GM19043 (cell line): ENCODE data around the gene PRSS36.
"Not testable (repeated sequence)": the region's sequence is repeated elsewhere in the genome, so short reads cannot be mapped to it uniquely, and the experiment has no call there.

Experiments used
- ATAC-seq: cut with Tn5 transposase; IDR thresholded peaks from one replicate; pipeline ENCODE4 v1.9.1; 2021; ENCODE audit warnings: low read depth; ENCODE audit not compliant: unreplicated experiment

The PRSS36 gene

GRCh38 chr16:31149894-31150890 lies at the start of gene PRSS36:
PRSS36 (minus strand) TSS chr16:31150066; CDS start chr16:31150035, 31 bp downstream.
- ATAC-seq, result no peak

- ATAC-seq, result no peak
Measured at GRCh38 chr16:31199430-31200041, 49.7 kb upstream of the PRSS36 start.

- no peak for ATAC-seq
Measured at GRCh38 chr16:31198207-31198882, 48.5 kb upstream of the PRSS36 start.

GRCh38 chr16:31196324-31197088 lies 46.6 kb upstream of the PRSS36 start:
- ATAC-seq, result no peak

GRCh38 chr16:31195861-31196260 lies 46.0 kb upstream of the PRSS36 start:
- ATAC-seq, result not testable (repeated sequence)

GRCh38 chr16:31194898-31195297 lies 45.0 kb upstream of the PRSS36 start:
- ATAC-seq, result no peak

- no peak for ATAC-seq
Measured at GRCh38 chr16:31193874-31194273, 44.0 kb upstream of the PRSS36 start.

GRCh38 chr16:31192856-31193642 lies 43.2 kb upstream of the PRSS36 start:
- ATAC-seq, result no peak

- ATAC-seq, result no peak
Measured at GRCh38 chr16:31191697-31192428, 42.0 kb upstream of the PRSS36 start.

GRCh38 chr16:31190818-31191444 lies 41.1 kb upstream of the PRSS36 start:
- ATAC-seq, result no peak

- ATAC-seq, result no peak
Measured at GRCh38 chr16:31190061-31190460, 40.2 kb upstream of the PRSS36 start.

GRCh38 chr16:31189412-31189778 lies 39.5 kb upstream of the PRSS36 start:
- ATAC-seq, result no peak

- ATAC-seq, result no peak
Measured at GRCh38 chr16:31188450-31189411, 38.9 kb upstream of the PRSS36 start.

GRCh38 chr16:31187808-31188189 lies 37.9 kb upstream of the PRSS36 start:
- ATAC-seq, result no peak

- no peak for ATAC-seq
Measured at GRCh38 chr16:31186930-31187807, 37.3 kb upstream of the PRSS36 start.

GRCh38 chr16:31186176-31186575 lies 36.3 kb upstream of the PRSS36 start:
- ATAC-seq, result no peak

GRCh38 chr16:31185339-31185738 lies 35.5 kb upstream of the PRSS36 start:
- no peak for ATAC-seq
